Measurements from ENCODE around the gene KCNIP1.

DNA sequence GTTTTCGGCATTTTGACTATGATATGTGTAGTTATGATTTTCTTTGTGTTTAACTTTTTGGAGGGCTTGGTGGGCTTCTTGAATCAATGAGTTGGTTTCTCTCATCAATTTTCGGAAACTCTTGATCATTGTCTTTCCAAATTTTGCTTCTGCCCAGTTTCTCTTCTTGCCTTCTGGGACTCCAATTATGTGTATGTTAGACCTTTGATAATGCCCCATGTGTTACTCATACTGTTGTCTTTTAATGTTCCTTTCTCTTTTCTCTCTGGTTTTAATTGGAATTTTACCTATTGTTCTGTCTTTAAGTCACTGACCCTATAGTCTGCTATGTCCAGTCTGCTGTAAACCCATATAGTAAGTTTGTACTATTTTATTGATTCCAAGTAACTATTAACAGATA, 41.5 kb downstream of the KCNIP1 start:
- TF ChIP-seq, protein P1, sequence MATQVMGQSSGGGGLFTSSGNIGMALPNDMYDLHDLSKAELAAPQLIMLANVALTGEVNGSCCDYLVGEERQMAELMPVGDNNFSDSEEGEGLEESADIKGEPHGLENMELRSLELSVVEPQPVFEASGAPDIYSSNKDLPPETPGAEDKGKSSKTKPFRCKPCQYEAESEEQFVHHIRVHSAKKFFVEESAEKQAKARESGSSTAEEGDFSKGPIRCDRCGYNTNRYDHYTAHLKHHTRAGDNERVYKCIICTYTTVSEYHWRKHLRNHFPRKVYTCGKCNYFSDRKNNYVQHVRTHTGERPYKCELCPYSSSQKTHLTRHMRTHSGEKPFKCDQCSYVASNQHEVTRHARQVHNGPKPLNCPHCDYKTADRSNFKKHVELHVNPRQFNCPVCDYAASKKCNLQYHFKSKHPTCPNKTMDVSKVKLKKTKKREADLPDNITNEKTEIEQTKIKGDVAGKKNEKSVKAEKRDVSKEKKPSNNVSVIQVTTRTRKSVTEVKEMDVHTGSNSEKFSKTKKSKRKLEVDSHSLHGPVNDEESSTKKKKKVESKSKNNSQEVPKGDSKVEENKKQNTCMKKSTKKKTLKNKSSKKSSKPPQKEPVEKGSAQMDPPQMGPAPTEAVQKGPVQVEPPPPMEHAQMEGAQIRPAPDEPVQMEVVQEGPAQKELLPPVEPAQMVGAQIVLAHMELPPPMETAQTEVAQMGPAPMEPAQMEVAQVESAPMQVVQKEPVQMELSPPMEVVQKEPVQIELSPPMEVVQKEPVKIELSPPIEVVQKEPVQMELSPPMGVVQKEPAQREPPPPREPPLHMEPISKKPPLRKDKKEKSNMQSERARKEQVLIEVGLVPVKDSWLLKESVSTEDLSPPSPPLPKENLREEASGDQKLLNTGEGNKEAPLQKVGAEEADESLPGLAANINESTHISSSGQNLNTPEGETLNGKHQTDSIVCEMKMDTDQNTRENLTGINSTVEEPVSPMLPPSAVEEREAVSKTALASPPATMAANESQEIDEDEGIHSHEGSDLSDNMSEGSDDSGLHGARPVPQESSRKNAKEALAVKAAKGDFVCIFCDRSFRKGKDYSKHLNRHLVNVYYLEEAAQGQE (IDR thresholded peaks at IDR 0.05; ENCODE audit: insufficient read depth in 1 of 2, low read depth in 2 of 2, low read length in 1 of 2): no peak
- TF ChIP-seq, protein P2, sequence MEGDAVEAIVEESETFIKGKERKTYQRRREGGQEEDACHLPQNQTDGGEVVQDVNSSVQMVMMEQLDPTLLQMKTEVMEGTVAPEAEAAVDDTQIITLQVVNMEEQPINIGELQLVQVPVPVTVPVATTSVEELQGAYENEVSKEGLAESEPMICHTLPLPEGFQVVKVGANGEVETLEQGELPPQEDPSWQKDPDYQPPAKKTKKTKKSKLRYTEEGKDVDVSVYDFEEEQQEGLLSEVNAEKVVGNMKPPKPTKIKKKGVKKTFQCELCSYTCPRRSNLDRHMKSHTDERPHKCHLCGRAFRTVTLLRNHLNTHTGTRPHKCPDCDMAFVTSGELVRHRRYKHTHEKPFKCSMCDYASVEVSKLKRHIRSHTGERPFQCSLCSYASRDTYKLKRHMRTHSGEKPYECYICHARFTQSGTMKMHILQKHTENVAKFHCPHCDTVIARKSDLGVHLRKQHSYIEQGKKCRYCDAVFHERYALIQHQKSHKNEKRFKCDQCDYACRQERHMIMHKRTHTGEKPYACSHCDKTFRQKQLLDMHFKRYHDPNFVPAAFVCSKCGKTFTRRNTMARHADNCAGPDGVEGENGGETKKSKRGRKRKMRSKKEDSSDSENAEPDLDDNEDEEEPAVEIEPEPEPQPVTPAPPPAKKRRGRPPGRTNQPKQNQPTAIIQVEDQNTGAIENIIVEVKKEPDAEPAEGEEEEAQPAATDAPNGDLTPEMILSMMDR (IDR thresholded peaks at IDR 0.05): no peak
- TF ChIP-seq SIN3A (IDR thresholded peaks at IDR 0.05; ENCODE audit: borderline replicate concordance, insufficient read depth, low read depth, low read length) (no peak), POLR2AphosphoS5 (IDR thresholded peaks at IDR 0.05; ENCODE audit: low read depth, low read length) (no peak), TCF7L2 (IDR thresholded peaks at IDR 0.05; ENCODE audit: low read depth, low read length) (no peak)

Data from Panc1 (cell line).